Keratinocyte (primary cell): Measurements from ENCODE around the gene KLK4. TPM values are rescaled to one million over a fixed set of nuclear protein-coding genes. Genes with fewer than 3 reads are reported as not detected.

Source experiments
- DNase-seq: peaks from one replicate; pipeline ENCODE4 v3.0.0-alpha.2; 2011; ENCODE audit warnings: low read depth, missing footprints, low spot score
- FAIRE-seq: peaks from 2 replicates; lab custom pipeline; 2011; peaks lifted over from hg19 to GRCh38; lab: Jason Lieb, UNC
- H2AFZ ChIP-seq: 2 replicates; pipeline ENCODE4 v1.6.0; 2012; ENCODE audit warnings: low read length, control low read depth, inconsistent platforms; ENCODE audit not compliant: control insufficient read depth
- H3K27ac ChIP-seq: 2 replicates; pipeline ENCODE4 v1.5.1; 2011; ENCODE audit warnings: low read length; ENCODE audit not compliant: control insufficient read depth, insufficient read depth
- H3K27me3 ChIP-seq: 3 replicates; pipeline ENCODE4 v1.6.0; 2011; ENCODE audit warnings: low read length; ENCODE audit not compliant: control insufficient read depth, insufficient read depth; ENCODE audit errors: extremely low read depth
- H3K36me3 ChIP-seq, 2 experiments: 2 replicates in 1 of 2; 3 replicates in 1 of 2; pipeline ENCODE4 v1.5.1; 2011; ENCODE audit warnings: low read length in 2 of 2, mild to moderate bottlenecking in 1 of 2; ENCODE audit not compliant: control insufficient read depth in 2 of 2, insufficient read depth in 2 of 2; ENCODE audit errors: extremely low read depth in 1 of 2
- H3K4me1 ChIP-seq: 3 replicates; pipeline ENCODE4 v1.5.1; 2011; ENCODE audit warnings: low read length; ENCODE audit not compliant: control insufficient read depth, insufficient read depth; ENCODE audit errors: extremely low read depth
- H3K4me2 ChIP-seq: 3 replicates; pipeline ENCODE4 v1.6.0; 2011; ENCODE audit warnings: low read depth, low read length; ENCODE audit not compliant: control insufficient read depth, insufficient read depth; ENCODE audit errors: extremely low read depth
- H3K4me3 ChIP-seq, 3 experiments: fragments of 200-600 bp in 1 of 3; sonication (generic) in 1 of 3; 2 replicates in 2 of 3; 3 replicates in 1 of 3; pipeline ENCODE4 v1.5.1; 2011 to 2016; ENCODE audit warnings: low read length in 3 of 3, mild to moderate bottlenecking in 3 of 3, control low read depth in 2 of 3, inconsistent platforms in 1 of 3, low read depth in 1 of 3, mixed read lengths in 1 of 3, mixed run types in 1 of 3, moderate library complexity in 1 of 3; ENCODE audit not compliant: control insufficient read depth in 2 of 3, insufficient read depth in 2 of 3; ENCODE audit errors: extremely low read depth in 1 of 3
- H3K79me2 ChIP-seq: 2 replicates; pipeline ENCODE4 v1.6.0; 2012; ENCODE audit warnings: low read length; ENCODE audit not compliant: control insufficient read depth, insufficient read depth
- H3K9ac ChIP-seq: 3 replicates; pipeline ENCODE4 v1.6.0; 2011; ENCODE audit warnings: low read length; ENCODE audit not compliant: control insufficient read depth, insufficient read depth; ENCODE audit errors: extremely low read depth
- H3K9me1 ChIP-seq: 3 replicates; pipeline ENCODE4 v1.6.0; 2011; ENCODE audit warnings: low read length; ENCODE audit not compliant: control insufficient read depth, insufficient read depth; ENCODE audit errors: extremely low read depth
- H3K9me3 ChIP-seq: 2 replicates; pipeline ENCODE4 v1.5.1; 2012; ENCODE audit warnings: low read depth, low read length; ENCODE audit not compliant: control insufficient read depth
- H4K20me1 ChIP-seq: 3 replicates; pipeline ENCODE4 v1.6.0; 2011; ENCODE audit warnings: low read length; ENCODE audit not compliant: control insufficient read depth, insufficient read depth; ENCODE audit errors: extremely low read depth
- CTCF ChIP-seq, 3 experiments: IDR thresholded peaks in 1 of 3; conservative IDR thresholded peaks in 1 of 3; optimal IDR thresholded peaks in 1 of 3; 2 replicates in 2 of 3; 3 replicates in 1 of 3; pipeline versions ENCODE3 to v1.5.1; 2011; ENCODE audit warnings: low read length in 3 of 3, mild to moderate bottlenecking in 3 of 3, moderate library complexity in 2 of 3, control low read depth in 1 of 3, inconsistent platforms in 1 of 3; ENCODE audit not compliant: insufficient read depth in 2 of 3; ENCODE audit errors: extremely low read depth in 1 of 3
- EZH2 ChIP-seq: IDR thresholded peaks from one replicate; pipeline ENCODE4 v1.6.1; 2012; ENCODE audit warnings: inconsistent platforms, mild to moderate bottlenecking, low read length, moderate library complexity
- dilution Hi-C: fragments of 300-500 bp; cut with MboI; formaldehyde crosslinking; loops from one replicate; pipeline ENCODE4 v1.7.0; 2020; ENCODE audit warnings: low sequenced_read_pairs; ENCODE audit not compliant: extremely low pct_ligation_motif_present
- polyA plus RNA-seq, 5 experiments: library from polyadenylated mRNA; depleted of rRNA in 3 of 5; stranded (reverse) in 3 of 5; stranded (forward) in 1 of 5; unstranded in 1 of 5; fragments of >200 nt; gene quantifications; 1 replicate in 1 of 5; 2 replicates in 3 of 5; 3 replicates in 1 of 5; pipeline versions ENCODE4 v1.2.1 to v1.2.3, GENCODE V29; 2011 to 2012; ENCODE audit warnings: missing spikeins in 2 of 5, low read depth in 1 of 5, low replicate concordance in 1 of 5

Gene KLK4
- polyA plus RNA-seq, 1 donor (not counting 4 experiments of a cell fraction or from before 2014, with no cell fraction given): not detected

GRCh38 chr19:50880241-50880640, 31.0 kb downstream of the KLK4 start:
- TF ChIP-seq EZH2 (no peak), CTCF (optimal IDR thresholded peaks at IDR 0.05 in 1 of 3, IDR thresholded peaks at IDR 0.05 in 1 of 3, conservative IDR thresholded peaks at IDR 0.05 in 1 of 3; ENCODE audit: extremely low read depth in 1 of 3, insufficient read depth in 2 of 3, low read length in 3 of 3) (no peak)
- Histone ChIP-seq H3K4me3 (no peak overlapping the region), H3K79me2 (no peaks in the 10 kb centered on the region), H3K9me1 (no peaks in the 10 kb centered on the region), H3K27ac (no peak overlapping the region), H3K27me3 (peaks cover 10% of the 10 kb centered on the region), H3K36me3 (no peaks in the 10 kb centered on the region), H3K4me2 (no peak overlapping the region), H2AFZ (no peak overlapping the region), H3K9ac (no peak overlapping the region), H3K9me3 (no peaks in the 10 kb centered on the region), H4K20me1 (no peaks in the 10 kb centered on the region), H3K4me1 (no peaks in the 10 kb centered on the region)
- no peak for FAIRE-seq
- dilution Hi-C loops: no loop called here
- no peak for DNase-seq

GRCh38 chr19:50878851-50879250, 32.3 kb downstream of the KLK4 start:
- dilution Hi-C loops: no loop called here
- Histone ChIP-seq H3K79me2 (no peaks in the 10 kb centered on the region), H3K27me3 (peaks cover 18% of the 10 kb centered on the region), H3K9ac (no peak overlapping the region), H3K4me2 (no peak overlapping the region), H3K36me3 (no peaks in the 10 kb centered on the region), H2AFZ (no peak overlapping the region), H4K20me1 (no peaks in the 10 kb centered on the region), H3K4me3 (no peak overlapping the region), H3K9me1 (no peaks in the 10 kb centered on the region), H3K9me3 (no peaks in the 10 kb centered on the region), H3K4me1 (no peaks in the 10 kb centered on the region), H3K27ac (no peak overlapping the region)
- no peak for FAIRE-seq
- TF ChIP-seq EZH2: no peak
- no peak for TF ChIP-seq CTCF (optimal IDR thresholded peaks at IDR 0.05 in 1 of 3, IDR thresholded peaks at IDR 0.05 in 1 of 3, conservative IDR thresholded peaks at IDR 0.05 in 1 of 3; ENCODE audit: extremely low read depth in 1 of 3, insufficient read depth in 2 of 3, low read length in 3 of 3)
- no peak for DNase-seq
